Tibial nerve (tissue), 3 donors: Measurements from ENCODE around the gene CD37.

ENCODE experiments used
- CTCF ChIP-seq, 5 experiments: fragments of 200-600 bp in 3 of 5; fragments of 450-650 bp in 2 of 5; sonication (generic) in 3 of 5; IDR thresholded peaks; one replicate each; pipeline ENCODE4 v1.5.1; 2016 to 2019; ENCODE audit warnings: antibody characterized with exemption in 5 of 5, mild to moderate bottlenecking in 3 of 5, moderate library complexity in 2 of 5
- POLR2A ChIP-seq, 2 donors: fragments of 450-650 bp; IDR thresholded peaks; one replicate each; pipeline ENCODE4 v1.6.1; 2017; ENCODE audit warnings: antibody characterized with exemption in 2 of 2, mild to moderate bottlenecking in 2 of 2, moderate library complexity in 2 of 2

GRCh38 chr19:49356382-49356781, 21.2 kb downstream of the CD37 start:
- TF ChIP-seq CTCF (IDR thresholded peaks at IDR 0.05), result no peak
- no peak for TF ChIP-seq POLR2A (IDR thresholded peaks at IDR 0.05)
